Prostate gland (tissue), 2 donors: Measurements from ENCODE around the gene ATF7IP. TPM values are rescaled to one million over a fixed set of nuclear protein-coding genes. Genes with fewer than 3 reads are reported as not detected.
"Not testable (repeated sequence)": the region's sequence is repeated elsewhere in the genome, so short reads cannot be mapped to it uniquely, and the experiment has no call there.

ENCODE experiments used
- DNase-seq: peaks from one replicate; pipeline ENCODE4 v3.0.0-alpha.2; 2019; ENCODE audit warnings: low spot score
- H3K27ac ChIP-seq, 2 donors: fragments of 200-600 bp; sonication (generic); 2 replicates each; pipeline ENCODE4 v1.5.1; 2017 to 2019
- H3K27me3 ChIP-seq: fragments of 200-600 bp; sonication (generic); replicated peaks from 2 replicates; pipeline ENCODE4 v1.5.1; 2019; ENCODE audit not compliant: insufficient read depth
- H3K36me3 ChIP-seq, 2 donors: fragments of 200-600 bp; sonication (generic); 1 replicate in 1 of 2; 2 replicates in 1 of 2; pipeline versions ENCODE4 v1.5.1 to v1.8.1; 2017 to 2019
- H3K4me1 ChIP-seq: fragments of 200-600 bp; sonication (generic); replicated peaks from 2 replicates; pipeline ENCODE4 v1.5.1; 2019
- H3K4me3 ChIP-seq, 2 donors: fragments of 200-600 bp; sonication (generic); 2 replicates each; pipeline ENCODE4 v1.5.1; 2017 to 2019
- H3K9me3 ChIP-seq: fragments of 200-600 bp; sonication (generic); 2 replicates; pipeline ENCODE4 v1.5.1; 2017
- POLR2A ChIP-seq: fragments of 450-650 bp; IDR thresholded peaks from one replicate; pipeline ENCODE4 v1.6.1; 2016; ENCODE audit warnings: antibody characterized with exemption, mild to moderate bottlenecking
- POLR2AphosphoS5 ChIP-seq: sonication (generic); formaldehyde crosslinking; IDR thresholded peaks from one replicate; pipeline ENCODE4 v1.6.1; 2017; ENCODE audit warnings: antibody characterized with exemption
- WGBS: methylation state at CpG from one replicate; pipeline ENCODE4 v1.1.5; 2018; 5-methylcytosine and 5-hydroxymethylcytosine counted together
- intact Hi-C: fragments of 100-400 bp; cut with DNase I; formaldehyde crosslinking; loops from one replicate; pipeline ENCODE4 v1.14.2; 2022
- total RNA-seq, 2 donors: library from RNA; depleted of rRNA; stranded (reverse); fragments of >200 nt; gene quantifications; one replicate each; pipeline ENCODE4 v1.1.0, GENCODE V29; 2016
- TF ChIP-seq, protein P1 (sequence below), 4 experiments: fragments of 200-600 bp in 2 of 4; fragments of 450-650 bp in 2 of 4; sonication (generic) in 2 of 4; IDR thresholded peaks; 1 replicate in 3 of 4; 2 replicates in 1 of 4; pipeline ENCODE4 v1.5.1; 2016 to 2019; ENCODE audit warnings: antibody characterized with exemption in 4 of 4, mild to moderate bottlenecking in 2 of 4, moderate library complexity in 2 of 4

Gene ATF7IP
- total RNA-seq, 2 donors from 2014 or later = 47.1 to 49.9 TPM

DNA sequence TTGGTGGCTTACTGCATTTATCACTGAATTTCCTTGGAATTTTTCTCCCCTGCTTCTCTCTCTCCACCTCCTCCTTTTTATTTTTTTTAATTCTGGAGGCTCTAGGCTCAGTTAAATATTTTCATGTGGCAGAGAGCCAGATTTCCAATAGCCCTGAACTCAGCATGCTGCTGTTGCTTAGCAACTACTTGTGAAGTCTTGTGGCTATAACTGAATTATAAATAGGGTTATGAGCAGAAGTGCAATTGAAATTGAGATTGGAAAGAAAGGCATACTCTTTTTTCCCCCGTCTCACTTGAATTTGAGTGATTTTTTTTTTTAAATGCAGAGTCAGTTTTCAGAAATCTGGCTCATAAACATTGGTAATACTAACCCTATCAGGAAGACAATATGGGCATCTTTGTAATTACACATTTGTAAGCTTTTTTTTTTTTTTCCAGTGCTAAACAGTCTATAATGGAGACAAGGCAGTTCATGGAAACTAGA, 38.3 kb downstream of the ATF7IP start:
- Histone ChIP-seq H3K27me3 (no peaks in the 10 kb centered on the region), H3K4me1 (no peaks in the 10 kb centered on the region), H3K36me3 (no peaks in the 10 kb centered on the region), H3K27ac (no peak overlapping the region), H3K9me3 (no peaks in the 10 kb centered on the region), H3K4me3 (no peak overlapping the region)
- TF ChIP-seq, protein P1, sequence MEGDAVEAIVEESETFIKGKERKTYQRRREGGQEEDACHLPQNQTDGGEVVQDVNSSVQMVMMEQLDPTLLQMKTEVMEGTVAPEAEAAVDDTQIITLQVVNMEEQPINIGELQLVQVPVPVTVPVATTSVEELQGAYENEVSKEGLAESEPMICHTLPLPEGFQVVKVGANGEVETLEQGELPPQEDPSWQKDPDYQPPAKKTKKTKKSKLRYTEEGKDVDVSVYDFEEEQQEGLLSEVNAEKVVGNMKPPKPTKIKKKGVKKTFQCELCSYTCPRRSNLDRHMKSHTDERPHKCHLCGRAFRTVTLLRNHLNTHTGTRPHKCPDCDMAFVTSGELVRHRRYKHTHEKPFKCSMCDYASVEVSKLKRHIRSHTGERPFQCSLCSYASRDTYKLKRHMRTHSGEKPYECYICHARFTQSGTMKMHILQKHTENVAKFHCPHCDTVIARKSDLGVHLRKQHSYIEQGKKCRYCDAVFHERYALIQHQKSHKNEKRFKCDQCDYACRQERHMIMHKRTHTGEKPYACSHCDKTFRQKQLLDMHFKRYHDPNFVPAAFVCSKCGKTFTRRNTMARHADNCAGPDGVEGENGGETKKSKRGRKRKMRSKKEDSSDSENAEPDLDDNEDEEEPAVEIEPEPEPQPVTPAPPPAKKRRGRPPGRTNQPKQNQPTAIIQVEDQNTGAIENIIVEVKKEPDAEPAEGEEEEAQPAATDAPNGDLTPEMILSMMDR (IDR thresholded peaks at IDR 0.05) = no peak
- TF ChIP-seq POLR2AphosphoS5 = no peak
- no peak for TF ChIP-seq POLR2A
- DNase-seq = no peak
- WGBS = 33% methylated on average over 1 of the region's 1 CpG
- intact Hi-C loops = no loop called here

- DNase-seq, H3K4me1 ChIP-seq, H3K9me3 ChIP-seq, H3K27me3 ChIP-seq, H3K4me3 ChIP-seq, H3K27ac ChIP-seq, intact Hi-C loops, H3K36me3 ChIP-seq: not testable (repeated sequence)
- 95% methylated on average over 2 of the region's 2 CpGs for WGBS
Observed at GRCh38 chr12:14405407-14405806, 39.9 kb downstream of the ATF7IP start.

GRCh38 chr12:14408208-14408607, 42.7 kb downstream of the ATF7IP start:
- Histone ChIP-seq H3K4me3 (no peak overlapping the region), H3K27me3 (no peaks in the 10 kb centered on the region), H3K4me1 (no peaks in the 10 kb centered on the region), H3K27ac (no peak overlapping the region), H3K36me3 (no peaks in the 10 kb centered on the region), H3K9me3 (no peaks in the 10 kb centered on the region)
- intact Hi-C loops = no loop called here
- no peak for DNase-seq
- WGBS = 80% methylated on average over 1 of the region's 1 CpG
- TF ChIP-seq, protein P1 (IDR thresholded peaks at IDR 0.05) = no peak
- no peak for TF ChIP-seq POLR2AphosphoS5
- no peak for TF ChIP-seq POLR2A

- intact Hi-C loops = no loop called here
- no peak for DNase-seq
- Histone ChIP-seq H3K27me3 (no peaks in the 10 kb centered on the region), H3K4me1 (no peaks in the 10 kb centered on the region), H3K4me3 (no peak overlapping the region), H3K36me3 (no peaks in the 10 kb centered on the region), H3K9me3 (no peaks in the 10 kb centered on the region), H3K27ac (no peak overlapping the region)
- 91% methylated on average over 5 of the region's 5 CpGs for WGBS
- no peak for TF ChIP-seq POLR2A
- TF ChIP-seq, protein P1 (IDR thresholded peaks at IDR 0.05) = no peak
- TF ChIP-seq POLR2AphosphoS5 = no peak
Observed at GRCh38 chr12:14410177-14410576, 44.7 kb downstream of the ATF7IP start.

DNA sequence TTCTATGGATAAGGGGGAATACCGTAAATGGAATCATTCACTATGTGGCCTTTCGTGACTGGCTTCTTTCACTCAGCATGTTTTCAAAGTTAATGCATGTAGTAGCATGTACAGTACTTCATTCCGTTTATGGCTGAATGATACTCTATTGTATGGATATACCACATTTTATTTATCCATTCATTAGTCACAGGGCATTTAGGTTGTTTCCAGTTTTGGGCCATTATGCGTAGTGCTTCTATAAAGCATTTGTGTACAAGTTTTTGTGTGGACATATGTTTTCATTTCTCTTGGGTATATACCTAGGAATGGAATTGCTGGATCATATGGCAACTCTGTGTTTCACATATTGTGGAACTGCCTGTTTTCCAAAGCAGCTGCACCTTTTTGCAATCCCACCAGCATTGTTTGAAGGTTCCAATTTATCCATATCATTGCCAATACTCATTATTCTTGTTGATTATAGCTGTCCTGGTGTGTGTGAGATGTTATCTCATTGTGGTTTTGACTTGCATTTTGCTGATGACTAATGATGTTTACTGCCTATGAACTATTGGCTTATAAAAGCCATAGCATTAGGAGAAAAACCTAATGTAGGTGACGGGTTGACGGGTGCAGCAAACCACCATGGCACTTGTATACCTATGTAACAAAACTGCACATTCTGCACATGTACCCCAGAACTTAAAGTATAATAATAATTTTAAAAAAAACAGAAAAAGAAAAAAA, 45.5 kb downstream of the ATF7IP start:
- DNase-seq = no peak
- intact Hi-C loops = no loop called here
- no peaks in the 10 kb centered on the region for H3K9me3 ChIP-seq
- H3K4me3 ChIP-seq = no peak overlapping the region
- WGBS = 90% methylated on average over 6 of the region's 6 CpGs
- TF ChIP-seq, protein P1 (IDR thresholded peaks at IDR 0.05) = no peak
- TF ChIP-seq POLR2A (no peak), POLR2AphosphoS5 (no peak)
- H3K27me3 ChIP-seq = no peaks in the 10 kb centered on the region
- H3K27ac ChIP-seq = no peak overlapping the region
- no peaks in the 10 kb centered on the region for H3K36me3 ChIP-seq
- H3K4me1 ChIP-seq = no peaks in the 10 kb centered on the region
